ENCODE results near the gene CMTM5.
"Not testable (repeated sequence)": the region's sequence is repeated elsewhere in the genome, so short reads cannot be mapped to it uniquely, and the experiment has no call there.

- not testable (repeated sequence) for TF ChIP-seq POLR2A, POLR2AphosphoS5 (IDR thresholded peaks at IDR 0.05)
These were observed 23.8 kb downstream of the CMTM5 start for GRCh38 chr14:23400496-23401149.

All from spleen (tissue), 3 donors.